GM23338 (cell line): Measurements from ENCODE around the gene LENEP. TPM values are rescaled to one million over a fixed set of nuclear protein-coding genes. Genes with fewer than 3 reads are reported as not detected.

Experiments used
- ATAC-seq: fragments of 200-7000 bp; cut with Tn5 transposase; 3 replicates; pipeline ENCODE4 v1.9.1; 2020
- DNase-seq: peaks from one replicate; pipeline ENCODE4 v3.0.0-alpha.2; 2015; ENCODE audit warnings: low spot score
- H2AFZ ChIP-seq: fragments of 200-600 bp; sonication (generic); 2 replicates; pipeline ENCODE4 v1.8.0; 2016; ENCODE audit warnings: antibody characterized with exemption, mild to moderate bottlenecking, moderate library complexity
- H3F3A ChIP-seq: fragments of 200-600 bp; sonication (generic); replicated peaks from 2 replicates; pipeline ENCODE4 v1.8.0; 2017; ENCODE audit warnings: antibody characterized with exemption, mixed run types, low read depth
- H3K27ac ChIP-seq: fragments of 200-600 bp; sonication (generic); 2 replicates; pipeline ENCODE4 v1.6.1; 2016; ENCODE audit warnings: low read depth
- H3K27me3 ChIP-seq: fragments of 200-600 bp; sonication (generic); 2 replicates; pipeline ENCODE4 v1.8.0; 2016; ENCODE audit warnings: mild to moderate bottlenecking, mixed run types, moderate library complexity; ENCODE audit not compliant: insufficient read depth
- H3K36me3 ChIP-seq: fragments of 200-600 bp; sonication (generic); 2 replicates; pipeline ENCODE4 v1.8.0; 2016; ENCODE audit warnings: mild to moderate bottlenecking; ENCODE audit not compliant: insufficient read depth
- H3K4me1 ChIP-seq: fragments of 200-600 bp; sonication (generic); 2 replicates; pipeline ENCODE4 v1.8.0; 2016; ENCODE audit warnings: mild to moderate bottlenecking, moderate library complexity; ENCODE audit not compliant: insufficient read depth
- H3K4me2 ChIP-seq: fragments of 200-600 bp; sonication (generic); 2 replicates; pipeline ENCODE4 v1.7.1; 2017; ENCODE audit warnings: mixed run types
- H3K4me3 ChIP-seq: fragments of 200-600 bp; sonication (generic); 2 replicates; pipeline ENCODE4 v1.6.1; 2016; ENCODE audit warnings: mixed run types
- H3K79me2 ChIP-seq: fragments of 200-600 bp; sonication (generic); replicated peaks from 2 replicates; pipeline ENCODE4 v1.8.0; 2017; ENCODE audit warnings: mild to moderate bottlenecking; ENCODE audit not compliant: insufficient read depth
- H3K9me2 ChIP-seq: fragments of 200-600 bp; sonication (generic); 2 replicates; pipeline ENCODE4 v1.8.0; 2017; ENCODE audit not compliant: insufficient read depth
- H4K20me1 ChIP-seq: fragments of 200-600 bp; sonication (generic); replicated peaks from 2 replicates; pipeline ENCODE4 v1.8.0; 2017; ENCODE audit warnings: mild to moderate bottlenecking; ENCODE audit not compliant: insufficient read depth
- H3K27ac Mint-ChIP-seq: 2 replicates; pipeline ENCODE4 v1.8.0; 2020; ENCODE audit warnings: inconsistent platforms, mild to moderate bottlenecking, moderate library complexity, mixed read lengths
- H3K27me3 Mint-ChIP-seq: 3 replicates; pipeline ENCODE4 v1.8.0; 2022; ENCODE audit warnings: low read depth, mild to moderate bottlenecking, moderate library complexity, mixed read lengths, inconsistent platforms; ENCODE audit not compliant: insufficient read depth, poor library complexity
- H3K36me3 Mint-ChIP-seq: 3 replicates; pipeline ENCODE4 v1.8.0; 2021; ENCODE audit warnings: low read depth, mild to moderate bottlenecking, inconsistent platforms, moderate library complexity, mixed read lengths
- H3K4me1 Mint-ChIP-seq: 3 replicates; pipeline ENCODE4 v1.8.0; 2020; ENCODE audit warnings: mild to moderate bottlenecking, inconsistent platforms, mixed read lengths
- H3K4me3 Mint-ChIP-seq: 3 replicates; pipeline ENCODE4 v1.8.0; 2021; ENCODE audit warnings: moderate library complexity, mild to moderate bottlenecking, inconsistent platforms, mixed read lengths
- H3K9me3 Mint-ChIP-seq: 3 replicates; pipeline ENCODE4 v1.8.0; 2020; ENCODE audit warnings: moderate library complexity, mild to moderate bottlenecking, inconsistent platforms, mixed read lengths
- CREB1 ChIP-seq: fragments of 250-450 bp; sonication (Bioruptor Pico); IDR thresholded peaks from 2 replicates; pipeline ENCODE4 v1.5.0; 2020; ENCODE audit warnings: low read depth, mild to moderate bottlenecking, moderate library complexity
- JUNB ChIP-seq: IDR thresholded peaks from one replicate; pipeline ENCODE4 v1.6.1; 2016; ENCODE audit warnings: antibody characterized with exemption; ENCODE audit not compliant: unreplicated experiment
- POLR2AphosphoS5 ChIP-seq: IDR thresholded peaks from 2 replicates; pipeline ENCODE4 v1.6.1; 2016; ENCODE audit warnings: antibody characterized with exemption, low read depth
- STAT1 ChIP-seq: IDR thresholded peaks from one replicate; pipeline ENCODE4 v1.6.1; 2016; ENCODE audit warnings: antibody characterized with exemption; ENCODE audit not compliant: unreplicated experiment
- ZNF114 ChIP-seq: fragments of 250-450 bp; sonication (Bioruptor Pico); IDR thresholded peaks from 2 replicates; pipeline ENCODE4 v1.5.0; 2020; ENCODE audit warnings: mild to moderate bottlenecking, moderate library complexity
- microRNA-seq: library from miRNA; unstranded; fragments of <30 nt; microRNA quantifications from one replicate; pipeline ENCODE4, GENCODE V29; 2017
- polyA plus RNA-seq: library from polyadenylated mRNA; unstranded; fragments of >200 nt; fragmentation: Nextera tagmentation; extraction: Ambion mirVana; gene quantifications from 2 replicates; pipeline ENCODE4 v1.2.1, GENCODE V29; 2016
- small RNA-seq: library from RNA; depleted of rRNA; stranded (forward); fragments of <200 nt; gene quantifications from one replicate; pipeline ENCODE3, GENCODE V24; 2014; ENCODE audit warnings: low replicate concordance
- total RNA-seq: library from RNA; depleted of rRNA; stranded (reverse); fragments of >200 nt; shearing (Covaris generic); gene quantifications from 2 replicates; pipeline ENCODE4 v1.2.3, GENCODE V29; 2014; rRNA removed
- TF ChIP-seq, protein P1 (sequence below), 2 experiments: fragments of 200-600 bp in 1 of 2; sonication (generic) in 1 of 2; conservative IDR thresholded peaks; 2 replicates each; pipeline versions ENCODE4 v1.5.1 to v1.6.1; 2016 to 2017; ENCODE audit warnings: antibody characterized with exemption in 2 of 2, low read depth in 2 of 2, mild to moderate bottlenecking in 2 of 2, moderate library complexity in 1 of 2

LENEP gene
- total and polyA plus RNA-seq, 2 experiments from 2014 or later: 1.6 TPM; not detected in 1

DNA sequence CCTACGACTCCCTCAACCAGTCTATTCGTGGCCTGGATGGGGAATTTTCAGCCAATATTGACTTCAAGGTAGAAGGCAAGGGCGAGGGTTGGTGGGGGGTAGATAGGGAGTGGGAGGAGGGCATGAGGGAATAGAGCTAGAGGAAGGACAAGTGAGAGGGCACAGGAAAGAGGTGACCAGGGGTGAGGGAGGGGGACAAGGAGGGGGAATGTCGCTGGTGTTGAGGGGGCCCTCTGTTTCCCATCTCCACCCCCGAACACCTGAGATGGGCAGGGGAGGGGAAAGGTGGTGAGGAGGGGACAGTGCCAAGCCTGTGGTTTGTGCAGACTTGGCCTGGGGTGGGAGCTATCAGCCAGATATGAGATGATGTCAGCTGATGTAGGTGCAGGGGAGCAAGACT, 49.4 kb downstream of the LENEP start:
- peaks cover 24% of the 10 kb centered on the region for H3K27me3 Mint-ChIP-seq
- H3K27me3 ChIP-seq: no peaks in the 10 kb centered on the region
- no peaks in the 10 kb centered on the region for H3K9me2 ChIP-seq
- no peaks in the 10 kb centered on the region for H3K79me2 ChIP-seq
- TF ChIP-seq, protein P1, sequence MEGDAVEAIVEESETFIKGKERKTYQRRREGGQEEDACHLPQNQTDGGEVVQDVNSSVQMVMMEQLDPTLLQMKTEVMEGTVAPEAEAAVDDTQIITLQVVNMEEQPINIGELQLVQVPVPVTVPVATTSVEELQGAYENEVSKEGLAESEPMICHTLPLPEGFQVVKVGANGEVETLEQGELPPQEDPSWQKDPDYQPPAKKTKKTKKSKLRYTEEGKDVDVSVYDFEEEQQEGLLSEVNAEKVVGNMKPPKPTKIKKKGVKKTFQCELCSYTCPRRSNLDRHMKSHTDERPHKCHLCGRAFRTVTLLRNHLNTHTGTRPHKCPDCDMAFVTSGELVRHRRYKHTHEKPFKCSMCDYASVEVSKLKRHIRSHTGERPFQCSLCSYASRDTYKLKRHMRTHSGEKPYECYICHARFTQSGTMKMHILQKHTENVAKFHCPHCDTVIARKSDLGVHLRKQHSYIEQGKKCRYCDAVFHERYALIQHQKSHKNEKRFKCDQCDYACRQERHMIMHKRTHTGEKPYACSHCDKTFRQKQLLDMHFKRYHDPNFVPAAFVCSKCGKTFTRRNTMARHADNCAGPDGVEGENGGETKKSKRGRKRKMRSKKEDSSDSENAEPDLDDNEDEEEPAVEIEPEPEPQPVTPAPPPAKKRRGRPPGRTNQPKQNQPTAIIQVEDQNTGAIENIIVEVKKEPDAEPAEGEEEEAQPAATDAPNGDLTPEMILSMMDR (conservative IDR thresholded peaks at IDR 0.05; ENCODE audit: low read depth in 2 of 2): no peak
- TF ChIP-seq JUNB: no peak
- TF ChIP-seq ZNF114 (CRISPR knock-in tag): no peak
- no peak for TF ChIP-seq STAT1
- TF ChIP-seq POLR2AphosphoS5: no peak
- H3K4me2 ChIP-seq: no peak overlapping the region
- H3K27ac ChIP-seq: no peak overlapping the region
- no peaks in the 10 kb centered on the region for H3K9me3 Mint-ChIP-seq
- no peak overlapping the region for H3K4me3 Mint-ChIP-seq
- H3K4me1 ChIP-seq: no peaks in the 10 kb centered on the region
- no peak for DNase-seq
- ATAC-seq: no peak
- H3K4me3 ChIP-seq: no peak overlapping the region
- H3K27ac Mint-ChIP-seq: no peak overlapping the region
- no peaks in the 10 kb centered on the region for H4K20me1 ChIP-seq
- no peak overlapping the region for H2AFZ ChIP-seq
- peaks cover 26% of the 10 kb centered on the region for H3K4me1 Mint-ChIP-seq
- H3K36me3 Mint-ChIP-seq: no peaks in the 10 kb centered on the region
- H3F3A ChIP-seq: 0 out of 2 replicates have a peak, but pooled peaks cover 3% of the 10 kb centered on the region
- H3K36me3 ChIP-seq: no peaks in the 10 kb centered on the region

DNA sequence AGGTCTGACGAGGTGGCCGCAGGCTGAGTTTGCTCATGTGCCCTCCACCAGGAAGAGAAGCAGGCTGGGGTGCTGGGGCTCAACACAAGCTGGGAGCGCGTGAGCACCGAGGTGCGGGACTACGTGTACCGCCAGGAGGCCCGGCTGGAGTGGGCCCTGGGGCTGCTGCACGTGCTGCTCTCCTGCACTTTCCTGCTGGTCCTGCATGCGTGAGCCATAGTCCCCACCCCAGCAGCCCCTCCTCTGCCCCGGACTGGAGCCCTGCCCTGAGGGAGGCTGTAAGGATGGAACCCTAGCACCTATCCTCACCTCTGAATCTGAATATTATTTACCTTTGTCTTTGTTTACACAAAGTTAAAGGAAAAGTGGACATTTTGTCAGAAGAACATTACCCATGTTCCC, 49.9 kb downstream of the LENEP start:
- 0 out of 2 replicates have a peak, but pooled peaks cover 3% of the 10 kb centered on the region for H3F3A ChIP-seq
- no peaks in the 10 kb centered on the region for H4K20me1 ChIP-seq
- Mint-ChIP-seq H3K4me1 (peaks cover 31% of the 10 kb centered on the region), H3K27me3 (peaks cover 24% of the 10 kb centered on the region), H3K4me3 (no peak overlapping the region; the same call in 2 of the 3 replicates), H3K9me3 (no peaks in the 10 kb centered on the region), H3K27ac (no peak overlapping the region), H3K36me3 (no peaks in the 10 kb centered on the region)
- no peaks in the 10 kb centered on the region for H3K79me2 ChIP-seq
- no peaks in the 10 kb centered on the region for H3K27me3 ChIP-seq
- no peaks in the 10 kb centered on the region for H3K36me3 ChIP-seq
- H3K4me2 ChIP-seq: no peak overlapping the region
- TF ChIP-seq CREB1 (CRISPR knock-in tag) (no peak), POLR2AphosphoS5 (no peak)
- no peak overlapping the region for H2AFZ ChIP-seq
- no peak overlapping the region for H3K4me3 ChIP-seq
- H3K4me1 ChIP-seq: no peaks in the 10 kb centered on the region
- DNase-seq (no peak), ATAC-seq (peak; percentile 9; the same call in 2 of the 3 replicates)
- no peak overlapping the region for H3K27ac ChIP-seq
- no peaks in the 10 kb centered on the region for H3K9me2 ChIP-seq

DNA sequence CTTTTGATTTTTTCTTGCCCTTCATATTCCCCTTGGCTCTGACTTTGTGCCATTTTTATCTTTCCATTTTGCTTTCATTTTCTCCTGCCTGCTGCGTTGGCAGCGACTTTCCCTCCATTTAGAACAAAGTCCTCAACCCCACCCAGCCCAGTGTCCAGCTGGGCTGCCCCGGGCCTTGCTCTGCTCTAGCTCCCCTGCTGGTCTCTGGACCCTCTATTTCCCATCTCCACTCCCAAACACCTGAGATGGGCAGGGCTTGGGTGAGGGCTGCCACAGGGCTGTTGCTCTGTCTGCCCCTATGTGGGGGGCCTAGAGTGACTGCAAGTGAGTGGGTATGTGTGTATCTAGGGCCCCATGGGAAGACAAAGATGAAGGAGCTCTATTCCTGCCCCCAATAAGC, 50.4 kb downstream of the LENEP start:
- peaks cover 22% of the 10 kb centered on the region for H3K27me3 Mint-ChIP-seq
- Histone ChIP-seq H4K20me1 (no peaks in the 10 kb centered on the region), H3K27ac (no peak overlapping the region), H3K36me3 (no peaks in the 10 kb centered on the region), H3F3A (0 out of 2 replicates have a peak, but pooled peaks cover 3% of the 10 kb centered on the region), H3K4me3 (no peak overlapping the region), H3K79me2 (no peaks in the 10 kb centered on the region), H3K9me2 (no peaks in the 10 kb centered on the region), H3K27me3 (no peaks in the 10 kb centered on the region), H3K4me1 (peaks cover 4% of the 10 kb centered on the region; the same call in 1 of the 2 replicates), H3K4me2 (no peak overlapping the region), H2AFZ (no peak overlapping the region)
- TF ChIP-seq STAT1: no peak
- TF ChIP-seq, protein P1 (conservative IDR thresholded peaks at IDR 0.05; ENCODE audit: low read depth in 2 of 2): no peak
- no peak overlapping the region for H3K27ac Mint-ChIP-seq
- H3K4me1 Mint-ChIP-seq: peaks cover 36% of the 10 kb centered on the region
- no peaks in the 10 kb centered on the region for H3K36me3 Mint-ChIP-seq
- H3K9me3 Mint-ChIP-seq: no peaks in the 10 kb centered on the region
- no peak overlapping the region; the same call in 2 of the 3 replicates for H3K4me3 Mint-ChIP-seq
- ATAC-seq (no peak), DNase-seq (no peak)

Small RNA genes within 50 kb of the gene (microRNA-seq; reads per million reads assigned to microRNA genes)
- gene MIR4258: not detected

Small RNA genes within 50 kb of the gene (small RNA-seq; reads per million reads assigned to genes)
- gene MIR4258: not detected
- gene RF00017: not detected

Other genes starting within 250 kb of the LENEP start
- 1.9 and 4.0 TPM in 2 replicates for gene KCNN3, start 123.3 kb upstream of the LENEP start, total RNA-seq
- gene KCNN3, start 123.3 kb upstream of the LENEP start, polyA plus RNA-seq: 3.0 and 3.1 TPM in 2 replicates
- gene PMVK, start 56.9 kb upstream of the LENEP start, total RNA-seq: 8.1 and 11.2 TPM in 2 replicates
- 22.2 and 25.0 TPM in 2 replicates for gene PMVK, start 56.9 kb upstream of the LENEP start, polyA plus RNA-seq
- 29.6 and 31.8 TPM in 2 replicates for gene PBXIP1, start 37.5 kb upstream of the LENEP start, total RNA-seq
- gene PBXIP1, start 37.5 kb upstream of the LENEP start, polyA plus RNA-seq: 6.5 and 7.0 TPM in 2 replicates
- 28.7 and 29.0 TPM in 2 replicates for gene PYGO2, start 31.8 kb upstream of the LENEP start, total RNA-seq
- 11.0 and 13.2 TPM in 2 replicates for gene PYGO2, start 31.8 kb upstream of the LENEP start, polyA plus RNA-seq
- gene SHC1, start 22.8 kb upstream of the LENEP start, total RNA-seq: 196 and 211 TPM in 2 replicates
- gene SHC1, start 22.8 kb upstream of the LENEP start, polyA plus RNA-seq: 108 and 117 TPM in 2 replicates
- gene CKS1B, start 18.9 kb upstream of the LENEP start, total RNA-seq: 296 and 392 TPM in 2 replicates
- 562 and 617 TPM in 2 replicates for gene CKS1B, start 18.9 kb upstream of the LENEP start, polyA plus RNA-seq
- gene FLAD1, start 10.2 kb upstream of the LENEP start, total RNA-seq: 71.4 and 75.0 TPM in 2 replicates
- gene FLAD1, start 10.2 kb upstream of the LENEP start, polyA plus RNA-seq: 72.8 and 74.5 TPM in 2 replicates
- 19.3 and 32.6 TPM in 2 replicates for gene ZBTB7B, start 9.2 kb downstream of the LENEP start, total RNA-seq
- 3.6 TPM in 2 replicates for gene ZBTB7B, start 9.2 kb downstream of the LENEP start, polyA plus RNA-seq
- not detected in 2 replicates for gene DCST2, start 40.2 kb downstream of the LENEP start, total RNA-seq
- gene DCST2, start 40.2 kb downstream of the LENEP start, polyA plus RNA-seq: 0.28 and 0.78 TPM in 2 replicates
- gene DCST1, start 40.2 kb downstream of the LENEP start, total RNA-seq: not detected in 2 replicates
- gene DCST1, start 40.2 kb downstream of the LENEP start, polyA plus RNA-seq: not detected in 2 replicates
- gene ADAM15, start 57.7 kb downstream of the LENEP start, total RNA-seq: 25.9 and 31.1 TPM in 2 replicates
- 24.2 and 25.9 TPM in 2 replicates for gene ADAM15, start 57.7 kb downstream of the LENEP start, polyA plus RNA-seq
- gene EFNA4, start 70.2 kb downstream of the LENEP start, total RNA-seq: 22.9 and 25.0 TPM in 2 replicates
- 11.1 and 16.4 TPM in 2 replicates for gene EFNA4, start 70.2 kb downstream of the LENEP start, polyA plus RNA-seq
- gene EFNA3, start 85.3 kb downstream of the LENEP start, total RNA-seq: 13.6 and 14.5 TPM in 2 replicates
- gene EFNA3, start 85.3 kb downstream of the LENEP start, polyA plus RNA-seq: 10.3 and 13.5 TPM in 2 replicates
- gene EFNA1, start 134.3 kb downstream of the LENEP start, total RNA-seq: 2.1 and 5.1 TPM in 2 replicates
- 3.2 and 5.1 TPM in 2 replicates for gene EFNA1, start 134.3 kb downstream of the LENEP start, polyA plus RNA-seq
- gene SLC50A1, start 142.3 kb downstream of the LENEP start, total RNA-seq: 30.0 and 50.5 TPM in 2 replicates
- gene SLC50A1, start 142.3 kb downstream of the LENEP start, polyA plus RNA-seq: 63.9 and 65.4 TPM in 2 replicates
- gene DPM3, start 146.9 kb downstream of the LENEP start, total RNA-seq: 13.6 and 19.2 TPM in 2 replicates
- 71.4 and 76.5 TPM in 2 replicates for gene DPM3, start 146.9 kb downstream of the LENEP start, polyA plus RNA-seq
- 101 and 106 TPM in 2 replicates for gene KRTCAP2, start 179.7 kb downstream of the LENEP start, total RNA-seq
- gene KRTCAP2, start 179.7 kb downstream of the LENEP start, polyA plus RNA-seq: 579 and 628 TPM in 2 replicates
- 15.4 and 18.8 TPM in 2 replicates for gene TRIM46, start 180.3 kb downstream of the LENEP start, total RNA-seq
- 7.4 and 8.1 TPM in 2 replicates for gene TRIM46, start 180.3 kb downstream of the LENEP start, polyA plus RNA-seq
- 1.2 and 6.3 TPM in 2 replicates for gene THBS3, start 214.3 kb downstream of the LENEP start, total RNA-seq
- 4.3 and 5.0 TPM in 2 replicates for gene THBS3, start 214.3 kb downstream of the LENEP start, polyA plus RNA-seq
- gene MTX1, start 215.1 kb downstream of the LENEP start, total RNA-seq: 66.7 and 77.7 TPM in 2 replicates
- 106 and 109 TPM in 2 replicates for gene MTX1, start 215.1 kb downstream of the LENEP start, polyA plus RNA-seq